Cardiac septum (tissue), 1 donor: Measurements from ENCODE around the gene MAPRE2. TPM values are rescaled to one million over a fixed set of nuclear protein-coding genes. Genes with fewer than 3 reads are reported as not detected.

Experiments used
- DNase-seq: peaks from one replicate; pipeline ENCODE4 v3.0.0-alpha.2; 2020; ENCODE audit warnings: low spot score
- intact Hi-C: fragments of 100-400 bp; cut with DNase I; formaldehyde crosslinking; loops from one replicate; pipeline ENCODE4 v1.14.0; 2022
- total RNA-seq: library from RNA; stranded (reverse); fragmentation: NEBNext Ultra II Directional; extraction: Animal tissue kit (Norgen Biotek cat#: 25700); gene quantifications from one replicate; pipeline ENCODE4 v1.2.1, GENCODE V29; 2021
- donor health status: DM: no; HTN: no; CAD: no.

MAPRE2 gene
- total RNA-seq, 1 donor from 2014 or later = 164 TPM

DNA sequence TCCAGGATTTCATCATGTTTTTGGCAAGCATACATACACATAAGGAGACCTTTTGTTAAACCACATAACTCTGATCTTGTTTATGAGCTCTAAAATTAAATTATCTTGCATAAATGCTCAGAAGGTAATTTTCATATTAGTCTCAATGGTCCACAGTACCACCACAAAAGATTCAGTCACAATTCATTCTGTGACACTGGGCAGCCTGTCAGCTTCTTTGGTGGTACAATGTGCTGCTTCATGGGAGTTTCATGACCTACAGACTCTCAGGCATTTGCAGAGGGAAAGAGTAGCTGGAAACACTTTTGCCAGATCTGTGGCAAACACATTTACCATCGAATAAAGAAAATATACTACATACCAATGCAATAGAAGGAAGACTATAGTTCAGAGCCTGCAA lies 148.3 kb downstream of the MAPRE2 start:
- DNase-seq = no peak
- intact Hi-C loops = no loop called here

DNA sequence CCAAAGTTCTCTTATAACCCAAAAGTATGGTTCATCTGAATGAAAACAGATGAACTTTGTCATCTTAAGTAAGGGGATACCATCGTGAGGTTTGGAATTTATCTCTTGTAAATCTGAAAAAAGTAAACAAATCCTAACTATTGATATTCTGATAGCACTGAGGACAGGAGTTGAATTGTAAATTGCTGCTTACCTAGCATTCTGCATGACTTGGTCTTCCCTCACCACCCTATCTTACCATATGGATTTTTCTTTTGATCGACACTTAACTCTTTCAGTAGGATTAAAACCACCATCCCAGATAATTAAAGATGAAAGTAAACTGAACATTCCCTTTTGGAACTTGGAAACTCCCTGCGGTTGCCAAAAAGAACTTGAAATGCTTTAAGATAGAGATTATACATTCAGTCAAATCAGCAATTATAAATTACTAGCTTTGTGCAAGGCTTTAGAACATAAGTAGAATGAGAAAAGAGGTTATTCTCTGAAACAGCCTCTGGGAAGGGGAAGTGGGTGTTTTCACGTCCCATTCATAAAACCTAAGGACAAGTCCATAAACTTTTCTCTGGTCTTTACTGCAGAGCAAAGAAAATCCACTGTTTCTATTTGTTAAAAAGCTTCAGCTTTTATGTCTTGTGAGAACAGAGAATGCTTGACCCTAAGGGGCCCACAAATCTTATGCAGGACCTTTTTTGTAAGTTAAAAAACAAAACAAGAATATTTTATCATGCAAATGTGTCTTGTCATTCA lies 149.9 kb downstream of the MAPRE2 start:
- intact Hi-C loops = no loop called here

DNA sequence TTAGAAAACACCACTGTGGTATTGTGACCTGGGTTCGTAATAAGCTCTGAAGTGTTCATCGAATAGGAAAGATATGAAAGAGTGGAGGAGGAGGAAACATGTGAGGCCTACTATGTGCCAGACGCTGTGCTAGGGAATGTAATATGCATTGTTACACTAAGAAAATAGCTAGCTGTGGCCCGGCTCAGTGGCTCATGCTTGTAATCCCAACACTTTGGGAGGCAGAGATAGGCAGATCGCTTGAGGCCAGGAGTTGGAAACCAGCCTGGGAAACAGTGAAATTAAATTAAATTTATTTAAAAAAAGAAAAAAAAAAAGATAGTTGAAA lies 150.4 kb downstream of the MAPRE2 start:
- intact Hi-C loops = no loop called here

More for the DNA sequence above, 149.9 kb downstream of the MAPRE2 start:
- no peak for DNase-seq

DNA sequence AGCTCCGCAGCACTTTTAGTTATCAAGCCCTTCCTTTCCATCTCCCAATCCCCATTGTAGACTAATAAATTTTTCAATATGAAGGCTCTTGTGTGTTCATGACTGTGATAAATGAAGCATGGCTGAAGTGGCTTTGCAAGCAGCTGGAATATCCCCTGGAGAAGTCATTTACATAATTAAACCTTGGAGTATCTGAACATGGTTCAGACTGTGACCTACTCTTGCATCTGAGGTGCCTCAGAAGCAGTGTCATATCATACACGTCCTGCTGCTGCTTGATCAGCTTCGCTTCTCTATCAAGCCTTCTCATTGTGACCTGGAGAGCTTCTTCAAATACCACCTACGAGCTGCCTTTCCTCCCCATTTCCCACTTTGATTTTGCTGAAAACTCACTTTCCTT lies 151.2 kb downstream of the MAPRE2 start:
- no peak for DNase-seq
- intact Hi-C loops = no loop called here

More for the DNA sequence above, 150.4 kb downstream of the MAPRE2 start:
- no peak for DNase-seq

Other genes starting within 250 kb of the MAPRE2 start
- 18.0 TPM for gene ZNF397, start 199.6 kb downstream of the MAPRE2 start, total RNA-seq
- 18.6 TPM for gene ZSCAN30, start 248.8 kb downstream of the MAPRE2 start, total RNA-seq